Astrocyte (in vitro differentiated cells and primary cell): ENCODE results near the gene PIP4K2A. TPM values are rescaled to one million over a fixed set of nuclear protein-coding genes. Genes with fewer than 3 reads are reported as not detected.
A peak's percentile ranks its signal among the peaks of the same experiment; 100 is the strongest.

ENCODE experiments used
- DNase-seq: peaks from one replicate; pipeline ENCODE4 v3.0.0-alpha.2; 2010; ENCODE audit warnings: low read depth
- FAIRE-seq: peaks from 2 replicates; lab custom pipeline; 2011; peaks lifted over from hg19 to GRCh38; lab: Jason Lieb, UNC
- H2AFZ ChIP-seq: 2 replicates; pipeline ENCODE4 v1.6.0; 2012; ENCODE audit warnings: low read depth, low read length, inconsistent platforms
- H3K27ac ChIP-seq: 2 replicates; pipeline ENCODE4 v1.5.1; 2011; ENCODE audit warnings: low read depth, low read length, inconsistent platforms
- H3K27me3 ChIP-seq: 2 replicates; pipeline ENCODE4 v1.6.0; 2011; ENCODE audit warnings: low read length, inconsistent platforms; ENCODE audit not compliant: insufficient read depth
- H3K36me3 ChIP-seq: 2 replicates; pipeline ENCODE4 v1.5.1; 2011; ENCODE audit warnings: low read length, inconsistent platforms; ENCODE audit not compliant: insufficient read depth
- H3K4me1 ChIP-seq: 2 replicates; pipeline ENCODE4 v1.5.1; 2011; ENCODE audit warnings: low read length, inconsistent platforms; ENCODE audit not compliant: insufficient read depth
- H3K4me2 ChIP-seq: 2 replicates; pipeline ENCODE4 v1.6.0; 2012; ENCODE audit warnings: low read length, inconsistent platforms
- H3K4me3 ChIP-seq: 2 replicates; pipeline ENCODE4 v1.5.1; 2011; ENCODE audit warnings: low read depth, mild to moderate bottlenecking, low read length, inconsistent platforms; ENCODE audit not compliant: insufficient read depth
- H3K79me2 ChIP-seq: 2 replicates; pipeline ENCODE4 v1.6.0; 2012; ENCODE audit warnings: mild to moderate bottlenecking, low read length, inconsistent platforms; ENCODE audit not compliant: insufficient read depth
- H3K9ac ChIP-seq: 2 replicates; pipeline ENCODE4 v1.6.0; 2012; ENCODE audit warnings: mild to moderate bottlenecking, low read length, inconsistent platforms
- H3K9me3 ChIP-seq: 2 replicates; pipeline ENCODE4 v1.5.1; 2012; ENCODE audit warnings: low read depth, mild to moderate bottlenecking, low read length, inconsistent platforms; ENCODE audit not compliant: insufficient read depth
- H4K20me1 ChIP-seq: 2 replicates; pipeline ENCODE4 v1.6.0; 2012; ENCODE audit warnings: low read length, inconsistent platforms; ENCODE audit not compliant: insufficient read depth
- H3K27ac Mint-ChIP-seq: one replicate; pipeline ENCODE4 v1.8.0; 2021; ENCODE audit warnings: mild to moderate bottlenecking, mixed read lengths; ENCODE audit not compliant: unreplicated experiment
- H3K27me3 Mint-ChIP-seq: one replicate; pipeline ENCODE4 v1.8.0; 2021; ENCODE audit warnings: low read depth, mixed read lengths; ENCODE audit not compliant: unreplicated experiment
- H3K36me3 Mint-ChIP-seq: one replicate; pipeline ENCODE4 v1.8.0; 2021; ENCODE audit warnings: low read depth, mixed read lengths; ENCODE audit not compliant: unreplicated experiment
- H3K4me1 Mint-ChIP-seq: one replicate; pipeline ENCODE4 v1.8.0; 2021; ENCODE audit warnings: low read depth, mixed read lengths; ENCODE audit not compliant: unreplicated experiment
- H3K4me3 Mint-ChIP-seq: one replicate; pipeline ENCODE4 v1.8.0; 2021; ENCODE audit warnings: mild to moderate bottlenecking, moderate library complexity, mixed read lengths; ENCODE audit not compliant: unreplicated experiment
- H3K9me3 Mint-ChIP-seq: one replicate; pipeline ENCODE4 v1.8.0; 2021; ENCODE audit warnings: mild to moderate bottlenecking, mixed read lengths; ENCODE audit not compliant: unreplicated experiment
- EZH2 ChIP-seq: IDR thresholded peaks from 2 replicates; pipeline ENCODE4 v1.6.1; 2012; ENCODE audit warnings: mild to moderate bottlenecking, low read length, inconsistent platforms; ENCODE audit not compliant: insufficient read depth
- total RNA-seq: library from RNA; stranded (reverse); gene quantifications from 2 replicates; pipeline ENCODE4 v1.2.1, GENCODE V29; 2021
- TF ChIP-seq, protein P1 (sequence below): IDR thresholded peaks from 2 replicates; pipeline ENCODE4 v1.5.1; 2011; ENCODE audit warnings: low read depth, mild to moderate bottlenecking, inconsistent platforms, low read length, moderate library complexity; ENCODE audit not compliant: insufficient read depth

Gene PIP4K2A
- total RNA-seq, 1 donor from 2014 or later: 36.8 TPM

DNA sequence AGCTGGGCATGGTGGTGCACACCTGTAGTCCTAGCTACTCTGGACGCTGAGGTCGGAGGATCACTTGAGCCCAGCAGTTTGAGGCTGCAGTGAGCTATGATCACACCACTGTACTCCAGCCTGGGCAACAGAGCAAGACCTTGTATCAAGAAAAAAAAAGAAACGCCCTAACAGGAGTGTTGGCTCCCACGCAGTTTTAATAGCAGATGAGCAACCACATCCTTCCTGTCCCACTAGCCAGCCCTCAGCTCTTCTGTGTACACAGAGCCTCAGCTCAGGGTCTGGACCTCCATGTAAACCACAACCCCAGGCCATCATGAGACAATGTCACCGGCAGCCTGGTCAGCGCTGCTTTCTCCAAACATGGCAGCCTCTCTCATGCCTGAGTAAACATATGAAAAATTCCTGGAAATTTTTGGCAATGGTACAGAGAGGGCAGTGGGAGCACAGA lies 108.2 kb downstream of the PIP4K2A start:
- Histone ChIP-seq H3K79me2 (peaks cover 21% of the 10 kb centered on the region), H3K4me3 (no peak overlapping the region), H3K27me3 (no peaks in the 10 kb centered on the region), H3K9me3 (no peaks in the 10 kb centered on the region), H3K4me1 (peaks cover 17% of the 10 kb centered on the region), H4K20me1 (peaks cover 15% of the 10 kb centered on the region), H3K27ac (no peak overlapping the region), H3K4me2 (peak overlapping the region; percentile 50), H2AFZ (no peak overlapping the region), H3K9ac (no peak overlapping the region), H3K36me3 (no peaks in the 10 kb centered on the region)
- no peaks in the 10 kb centered on the region for H3K27me3 Mint-ChIP-seq
- H3K4me1 Mint-ChIP-seq: peaks cover 25% of the 10 kb centered on the region
- H3K27ac Mint-ChIP-seq: no peak overlapping the region
- TF ChIP-seq, protein P1, sequence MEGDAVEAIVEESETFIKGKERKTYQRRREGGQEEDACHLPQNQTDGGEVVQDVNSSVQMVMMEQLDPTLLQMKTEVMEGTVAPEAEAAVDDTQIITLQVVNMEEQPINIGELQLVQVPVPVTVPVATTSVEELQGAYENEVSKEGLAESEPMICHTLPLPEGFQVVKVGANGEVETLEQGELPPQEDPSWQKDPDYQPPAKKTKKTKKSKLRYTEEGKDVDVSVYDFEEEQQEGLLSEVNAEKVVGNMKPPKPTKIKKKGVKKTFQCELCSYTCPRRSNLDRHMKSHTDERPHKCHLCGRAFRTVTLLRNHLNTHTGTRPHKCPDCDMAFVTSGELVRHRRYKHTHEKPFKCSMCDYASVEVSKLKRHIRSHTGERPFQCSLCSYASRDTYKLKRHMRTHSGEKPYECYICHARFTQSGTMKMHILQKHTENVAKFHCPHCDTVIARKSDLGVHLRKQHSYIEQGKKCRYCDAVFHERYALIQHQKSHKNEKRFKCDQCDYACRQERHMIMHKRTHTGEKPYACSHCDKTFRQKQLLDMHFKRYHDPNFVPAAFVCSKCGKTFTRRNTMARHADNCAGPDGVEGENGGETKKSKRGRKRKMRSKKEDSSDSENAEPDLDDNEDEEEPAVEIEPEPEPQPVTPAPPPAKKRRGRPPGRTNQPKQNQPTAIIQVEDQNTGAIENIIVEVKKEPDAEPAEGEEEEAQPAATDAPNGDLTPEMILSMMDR: no peak
- no peak for TF ChIP-seq EZH2
- no peak overlapping the region for H3K4me3 Mint-ChIP-seq
- FAIRE-seq (peak; percentile 17), DNase-seq (peak; percentile 31)
- no peaks in the 10 kb centered on the region for H3K9me3 Mint-ChIP-seq
- H3K36me3 Mint-ChIP-seq: peaks cover 11% of the 10 kb centered on the region

DNA sequence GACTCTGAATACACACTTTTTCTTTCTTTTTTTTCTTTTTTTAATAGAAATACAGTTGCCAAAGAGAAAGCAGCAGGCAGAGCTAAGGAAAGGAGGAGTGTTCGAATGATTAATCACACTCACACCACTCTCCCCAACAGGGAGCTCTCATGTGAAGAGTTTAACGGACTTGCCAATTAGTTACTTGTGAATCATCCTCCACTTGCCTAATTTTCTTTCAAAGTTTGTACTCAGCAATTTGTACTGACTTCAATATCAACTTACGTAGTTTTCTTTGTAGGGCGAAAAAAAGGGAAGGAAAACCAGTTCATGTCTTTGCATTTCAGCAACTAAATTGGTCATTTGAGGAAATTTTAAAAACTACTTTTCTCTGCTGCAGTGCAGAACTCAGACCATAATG lies 109.2 kb downstream of the PIP4K2A start:
- no peak overlapping the region for H2AFZ ChIP-seq
- TF ChIP-seq EZH2: no peak
- TF ChIP-seq, protein P1: no peak
- DNase-seq (peak; percentile 88), FAIRE-seq (peak; percentile 68)
- Mint-ChIP-seq H3K4me1 (peaks cover 25% of the 10 kb centered on the region), H3K36me3 (peaks cover 11% of the 10 kb centered on the region), H3K27ac (no peak overlapping the region), H3K9me3 (no peaks in the 10 kb centered on the region), H3K4me3 (no peak overlapping the region), H3K27me3 (no peaks in the 10 kb centered on the region)
- peak overlapping the region; percentile 11 for H3K9ac ChIP-seq
- H3K4me3 ChIP-seq: no peak overlapping the region
- peaks cover 17% of the 10 kb centered on the region for H3K4me1 ChIP-seq
- peaks cover 15% of the 10 kb centered on the region for H4K20me1 ChIP-seq
- H3K36me3 ChIP-seq: no peaks in the 10 kb centered on the region
- H3K4me2 ChIP-seq: peak overlapping the region; percentile 67
- no peaks in the 10 kb centered on the region for H3K9me3 ChIP-seq
- peaks cover 26% of the 10 kb centered on the region for H3K79me2 ChIP-seq
- H3K27me3 ChIP-seq: no peaks in the 10 kb centered on the region
- H3K27ac ChIP-seq: peak overlapping the region; percentile 6

DNA sequence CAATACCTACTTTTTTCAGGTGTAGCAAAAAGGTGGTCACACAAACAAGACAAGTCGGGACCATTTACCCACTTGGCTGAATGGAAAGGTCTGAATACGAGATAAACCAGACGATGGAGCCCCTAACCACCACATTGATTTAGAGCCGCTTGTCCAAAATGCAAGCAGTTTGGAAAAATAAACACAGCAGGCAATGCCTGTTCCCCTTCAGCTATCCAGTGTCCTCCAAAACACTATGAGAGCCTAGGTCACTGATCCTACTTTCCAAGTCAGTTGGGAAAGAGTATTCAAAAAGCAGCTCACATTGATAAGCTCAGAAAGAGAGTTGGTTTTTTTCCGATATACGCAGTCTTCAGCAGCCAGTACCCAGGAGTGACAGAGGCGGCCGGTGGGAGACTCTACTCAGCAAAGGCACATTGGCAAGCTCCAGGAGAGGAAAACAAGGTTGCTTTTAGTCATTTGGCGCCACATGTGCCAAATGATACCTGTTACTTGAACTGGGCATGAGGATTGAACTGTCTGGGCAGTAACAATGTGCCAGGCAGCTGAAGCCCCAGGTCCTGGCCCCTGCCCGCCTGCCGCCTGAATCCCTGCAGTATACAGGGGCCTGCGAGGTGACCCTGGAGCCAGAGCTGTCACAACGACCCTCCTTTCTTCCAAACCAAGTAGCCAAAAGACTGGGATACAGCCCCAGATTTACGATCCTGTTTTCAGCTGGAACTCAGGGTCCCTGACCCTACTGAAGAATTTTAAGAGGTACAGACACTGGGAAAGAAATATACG lies 109.8 kb downstream of the PIP4K2A start:
- no peak overlapping the region for H2AFZ ChIP-seq
- H3K27me3 Mint-ChIP-seq: no peaks in the 10 kb centered on the region
- H3K27ac ChIP-seq: peak overlapping the region; percentile 6
- no peaks in the 10 kb centered on the region for H3K9me3 ChIP-seq
- H3K4me1 ChIP-seq: peaks cover 20% of the 10 kb centered on the region
- H3K27ac Mint-ChIP-seq: no peak overlapping the region
- H3K9me3 Mint-ChIP-seq: no peaks in the 10 kb centered on the region
- H3K36me3 ChIP-seq: no peaks in the 10 kb centered on the region
- no peak overlapping the region for H3K4me3 ChIP-seq
- H3K36me3 Mint-ChIP-seq: peaks cover 6% of the 10 kb centered on the region
- peaks cover 25% of the 10 kb centered on the region for H3K4me1 Mint-ChIP-seq
- TF ChIP-seq, protein P1: no peak
- no peak for TF ChIP-seq EZH2
- peaks cover 24% of the 10 kb centered on the region for H3K79me2 ChIP-seq
- FAIRE-seq: no peak
- H3K4me2 ChIP-seq: peak overlapping the region; percentile 67
- peaks cover 16% of the 10 kb centered on the region for H4K20me1 ChIP-seq
- DNase-seq: no peak
- H3K27me3 ChIP-seq: no peaks in the 10 kb centered on the region
- H3K4me3 Mint-ChIP-seq: no peak overlapping the region
- peak overlapping the region; percentile 11 for H3K9ac ChIP-seq
